Measurements from ENCODE around the gene ST6GALNAC1. TPM values are rescaled to one million over a fixed set of nuclear protein-coding genes. Genes with fewer than 3 reads are reported as not detected.

ST6GALNAC1 gene
- total and polyA plus RNA-seq, 10 of the 15 experiments (the other 5 are each of a cell fraction or from before 2014, with no cell fraction given) = 0.08 TPM; not detected in 9

DNA sequence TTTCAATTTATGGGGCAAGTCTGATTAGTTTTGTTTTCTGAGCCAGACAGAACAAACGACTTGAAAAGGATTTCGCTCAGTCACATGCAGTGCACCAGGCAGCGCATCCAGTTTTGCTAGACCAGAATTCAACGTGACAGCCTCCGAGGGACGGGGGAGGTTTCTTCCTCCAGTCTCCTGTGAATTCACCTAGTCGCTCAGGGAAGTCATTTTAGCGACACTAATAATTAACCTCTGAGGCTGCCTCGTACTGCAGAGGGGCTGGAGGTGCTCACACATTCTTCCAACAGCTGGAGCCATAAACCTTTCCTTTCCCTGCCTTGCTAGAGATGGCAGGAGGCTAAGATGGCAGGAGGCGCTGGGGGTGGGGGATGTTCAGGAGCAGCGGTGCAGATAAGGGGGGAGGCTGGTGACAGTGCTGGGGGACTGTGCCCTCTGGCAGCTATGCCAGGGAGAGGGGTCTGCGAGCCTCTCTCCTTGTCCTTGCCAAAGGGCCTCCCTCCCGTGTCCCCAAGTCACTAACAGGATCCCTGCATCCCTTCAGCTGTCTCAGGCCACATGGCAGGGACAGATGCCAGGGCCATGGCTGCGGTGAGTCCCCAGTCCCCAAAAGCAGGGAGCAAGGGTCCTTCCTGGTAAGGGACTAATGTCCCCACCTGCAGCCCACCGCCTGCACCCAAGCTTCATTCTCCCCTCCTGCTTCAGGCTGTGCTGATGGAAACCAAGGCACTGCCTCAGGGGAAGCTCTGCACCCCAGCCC, 43.2 kb upstream of the ST6GALNAC1 start (continued):
- TF ChIP-seq, protein P1, sequence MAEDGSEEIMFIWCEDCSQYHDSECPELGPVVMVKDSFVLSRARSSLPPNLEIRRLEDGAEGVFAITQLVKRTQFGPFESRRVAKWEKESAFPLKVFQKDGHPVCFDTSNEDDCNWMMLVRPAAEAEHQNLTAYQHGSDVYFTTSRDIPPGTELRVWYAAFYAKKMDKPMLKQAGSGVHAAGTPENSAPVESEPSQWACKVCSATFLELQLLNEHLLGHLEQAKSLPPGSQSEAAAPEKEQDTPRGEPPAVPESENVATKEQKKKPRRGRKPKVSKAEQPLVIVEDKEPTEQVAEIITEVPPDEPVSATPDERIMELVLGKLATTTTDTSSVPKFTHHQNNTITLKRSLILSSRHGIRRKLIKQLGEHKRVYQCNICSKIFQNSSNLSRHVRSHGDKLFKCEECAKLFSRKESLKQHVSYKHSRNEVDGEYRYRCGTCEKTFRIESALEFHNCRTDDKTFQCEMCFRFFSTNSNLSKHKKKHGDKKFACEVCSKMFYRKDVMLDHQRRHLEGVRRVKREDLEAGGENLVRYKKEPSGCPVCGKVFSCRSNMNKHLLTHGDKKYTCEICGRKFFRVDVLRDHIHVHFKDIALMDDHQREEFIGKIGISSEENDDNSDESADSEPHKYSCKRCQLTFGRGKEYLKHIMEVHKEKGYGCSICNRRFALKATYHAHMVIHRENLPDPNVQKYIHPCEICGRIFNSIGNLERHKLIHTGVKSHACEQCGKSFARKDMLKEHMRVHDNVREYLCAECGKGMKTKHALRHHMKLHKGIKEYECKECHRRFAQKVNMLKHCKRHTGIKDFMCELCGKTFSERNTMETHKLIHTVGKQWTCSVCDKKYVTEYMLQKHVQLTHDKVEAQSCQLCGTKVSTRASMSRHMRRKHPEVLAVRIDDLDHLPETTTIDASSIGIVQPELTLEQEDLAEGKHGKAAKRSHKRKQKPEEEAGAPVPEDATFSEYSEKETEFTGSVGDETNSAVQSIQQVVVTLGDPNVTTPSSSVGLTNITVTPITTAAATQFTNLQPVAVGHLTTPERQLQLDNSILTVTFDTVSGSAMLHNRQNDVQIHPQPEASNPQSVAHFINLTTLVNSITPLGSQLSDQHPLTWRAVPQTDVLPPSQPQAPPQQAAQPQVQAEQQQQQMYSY (CRISPR knock-in tag; IDR thresholded peaks at IDR 0.05) = no peak
- no peak for TF ChIP-seq POLR2AphosphoS2 (IDR thresholded peaks at IDR 0.05; ENCODE audit: low read depth, low read length)
- TF ChIP-seq CREM (IDR thresholded peaks at IDR 0.05; ENCODE audit: low read depth) = no peak
- TF ChIP-seq IRF4 (IDR thresholded peaks at IDR 0.05; ENCODE audit: low read depth, low read length) = no peak
- no peak for TF ChIP-seq CBFB (IDR thresholded peaks at IDR 0.05; ENCODE audit: low read depth)
- no peak for TF ChIP-seq NFXL1 (IDR thresholded peaks at IDR 0.05; ENCODE audit: borderline replicate concordance)
- TF ChIP-seq, protein P2, sequence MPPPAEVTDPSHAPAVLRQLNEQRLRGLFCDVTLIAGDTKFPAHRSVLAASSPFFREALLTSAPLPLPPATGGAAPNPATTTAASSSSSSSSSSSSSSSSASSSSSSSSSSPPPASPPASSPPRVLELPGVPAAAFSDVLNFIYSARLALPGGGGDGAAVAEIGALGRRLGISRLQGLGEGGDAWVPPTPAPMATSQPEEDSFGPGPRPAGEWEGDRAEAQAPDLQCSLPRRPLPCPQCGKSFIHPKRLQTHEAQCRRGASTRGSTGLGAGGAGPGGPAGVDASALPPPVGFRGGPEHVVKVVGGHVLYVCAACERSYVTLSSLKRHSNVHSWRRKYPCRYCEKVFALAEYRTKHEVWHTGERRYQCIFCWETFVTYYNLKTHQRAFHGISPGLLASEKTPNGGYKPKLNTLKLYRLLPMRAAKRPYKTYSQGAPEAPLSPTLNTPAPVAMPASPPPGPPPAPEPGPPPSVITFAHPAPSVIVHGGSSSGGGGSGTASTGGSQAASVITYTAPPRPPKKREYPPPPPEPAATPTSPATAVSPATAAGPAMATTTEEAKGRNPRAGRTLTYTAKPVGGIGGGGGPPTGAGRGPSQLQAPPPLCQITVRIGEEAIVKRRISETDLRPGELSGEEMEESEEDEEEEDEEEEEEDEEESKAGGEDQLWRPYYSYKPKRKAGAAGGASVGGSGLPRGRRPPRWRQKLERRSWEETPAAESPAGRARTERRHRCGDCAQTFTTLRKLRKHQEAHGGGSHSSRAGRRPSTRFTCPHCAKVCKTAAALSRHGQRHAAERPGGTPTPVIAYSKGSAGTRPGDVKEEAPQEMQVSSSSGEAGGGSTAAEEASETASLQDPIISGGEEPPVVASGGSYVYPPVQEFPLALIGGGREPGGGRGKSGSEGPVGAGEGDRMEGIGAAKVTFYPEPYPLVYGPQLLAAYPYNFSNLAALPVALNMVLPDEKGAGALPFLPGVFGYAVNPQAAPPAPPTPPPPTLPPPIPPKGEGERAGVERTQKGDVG (CRISPR knock-in tag; IDR thresholded peaks at IDR 0.05) = no peak
